H1 (cell line): ENCODE measurements around the gene PTGER3. TPM values are rescaled to one million over a fixed set of nuclear protein-coding genes. Genes with fewer than 3 reads are reported as not detected.
A peak's percentile ranks its signal among the peaks of the same experiment; 100 is the strongest.

Experiments
- CTCF ChIA-PET: fragments of 300-600 bp; sonication (Branson Sonifier 250); formaldehyde crosslinking; loops from one replicate; lab custom pipeline; 2021; ENCODE audit not compliant: partially characterized antibody; lab: Charles Lee
- POLR2A ChIA-PET: fragments of 300-600 bp; sonication (Branson Sonifier 250); formaldehyde crosslinking; loops from one replicate; lab custom pipeline; 2021; ENCODE audit warnings: inconsistent platforms; ENCODE audit not compliant: partially characterized antibody; lab: Charles Lee
- DNase-seq, 2 experiments: peaks; one replicate each; pipeline versions ENCODE4 v3.0.0 to v3.0.0-alpha.2; 2010 to 2022; ENCODE audit warnings: low spot score in 2 of 2, low read depth in 1 of 2, mixed read lengths in 1 of 2
- FAIRE-seq: peaks from 2 replicates; lab custom pipeline; 2011; peaks lifted over from hg19 to GRCh38; lab: Jason Lieb, UNC
- H2AFZ ChIP-seq: 2 replicates; pipeline ENCODE4 v1.8.1; 2012; ENCODE audit warnings: low read length, inconsistent platforms
- H2AK5ac ChIP-seq: 2 replicates; pipeline ENCODE4 v1.6.1; 2013; ENCODE audit warnings: low read depth, low read length
- H2BK120ac ChIP-seq: replicated peaks from 2 replicates; pipeline ENCODE3; 2013; ENCODE audit warnings: low read depth, low read length, inconsistent platforms
- H2BK12ac ChIP-seq: 2 replicates; pipeline ENCODE4 v1.6.1; 2013; ENCODE audit warnings: low read depth, low read length
- H2BK15ac ChIP-seq: 2 replicates; pipeline ENCODE4 v1.6.1; 2013; ENCODE audit warnings: low read length
- H2BK20ac ChIP-seq: 2 replicates; pipeline ENCODE4 v1.6.1; 2013; ENCODE audit warnings: low read length
- H2BK5ac ChIP-seq: 2 replicates; pipeline ENCODE4 v1.6.1; 2013; ENCODE audit warnings: low read depth, low read length
- H3K14ac ChIP-seq: 2 replicates; pipeline ENCODE4 v1.6.1; 2013; ENCODE audit warnings: inconsistent platforms; ENCODE audit not compliant: insufficient read length
- H3K18ac ChIP-seq: 2 replicates; pipeline ENCODE4 v1.6.1; 2013; ENCODE audit warnings: low read length; ENCODE audit errors: extremely low read depth
- H3K23ac ChIP-seq: 2 replicates; pipeline ENCODE4 v1.6.1; 2013; ENCODE audit warnings: inconsistent platforms; ENCODE audit not compliant: insufficient read length
- H3K23me2 ChIP-seq: 2 replicates; pipeline ENCODE4 v1.6.1; 2013; ENCODE audit warnings: low read depth, low read length
- H3K27ac ChIP-seq: 2 replicates; pipeline ENCODE4 v1.6.1; 2011; ENCODE audit warnings: low read depth, low read length, inconsistent platforms
- H3K27me3 ChIP-seq, 4 experiments: replicated peaks in 1 of 4; 1 replicate in 1 of 4; 2 replicates in 3 of 4; pipeline versions ENCODE4 v1.6.1 to v1.8.1; 2011 to 2013; ENCODE audit warnings: low read length in 3 of 4, mild to moderate bottlenecking in 3 of 4, inconsistent platforms in 2 of 4, mixed read lengths in 2 of 4, moderate library complexity in 1 of 4; ENCODE audit not compliant: control insufficient read depth in 3 of 4, insufficient read depth in 3 of 4; ENCODE audit errors: extremely low read depth in 1 of 4
- H3K36me3 ChIP-seq, 4 experiments: 2 replicates each; pipeline versions ENCODE4 v1.6.1 to v1.8.1; 2011 to 2013; ENCODE audit warnings: mild to moderate bottlenecking in 4 of 4, low read length in 3 of 4, moderate library complexity in 2 of 4, control low read depth in 1 of 4, inconsistent platforms in 1 of 4; ENCODE audit not compliant: insufficient read depth in 4 of 4, control insufficient read depth in 2 of 4
- H3K4ac ChIP-seq: replicated peaks from 2 replicates; pipeline ENCODE3; 2013; ENCODE audit warnings: low read length, low read depth, mixed read lengths, inconsistent platforms; ENCODE audit not compliant: insufficient read length
- H3K4me1 ChIP-seq, 4 experiments: replicated peaks in 1 of 4; 1 replicate in 1 of 4; 2 replicates in 3 of 4; pipeline versions ENCODE4 v1.6.1 to v1.8.1; 2011 to 2013; ENCODE audit warnings: low read length in 3 of 4, inconsistent platforms in 2 of 4, mixed read lengths in 1 of 4; ENCODE audit not compliant: insufficient read depth in 4 of 4, control insufficient read depth in 3 of 4
- H3K4me2 ChIP-seq, 2 experiments: 2 replicates each; pipeline versions ENCODE4 v1.6.1 to v1.8.1; 2011 to 2013; ENCODE audit warnings: low read depth in 2 of 2, low read length in 2 of 2, control low read depth in 1 of 2, inconsistent platforms in 1 of 2, mild to moderate bottlenecking in 1 of 2; ENCODE audit not compliant: insufficient read depth in 1 of 2
- H3K4me3 ChIP-seq, 4 experiments: fragments of 200-600, 300-600 bp in 1 of 4; sonication (generic), shearing (Covaris generic), sonication (Bioruptor Twin) in 1 of 4; 2 replicates each; pipeline versions ENCODE4 v1.5.1 to v1.8.1; 2011 to 2016; ENCODE audit warnings: low read length in 4 of 4, low read depth in 3 of 4, control low read depth in 2 of 4, inconsistent platforms in 2 of 4, mild to moderate bottlenecking in 2 of 4, mixed read lengths in 1 of 4, moderate library complexity in 1 of 4; ENCODE audit not compliant: insufficient read depth in 2 of 4; ENCODE audit errors: extremely low read depth in 1 of 4
- H3K56ac ChIP-seq: replicated peaks from 2 replicates; pipeline ENCODE3; 2013; ENCODE audit warnings: low read depth, mild to moderate bottlenecking, mixed read lengths, low read length, inconsistent platforms; ENCODE audit not compliant: insufficient read length
- H3K79me1 ChIP-seq: 2 replicates; pipeline ENCODE4 v1.6.1; 2013; ENCODE audit warnings: low read depth, low read length, control low read depth
- H3K79me2 ChIP-seq, 2 experiments: 2 replicates each; pipeline versions ENCODE4 v1.6.1 to v1.8.1; 2012 to 2013; ENCODE audit warnings: low read length in 2 of 2, mild to moderate bottlenecking in 2 of 2, inconsistent platforms in 1 of 2; ENCODE audit not compliant: insufficient read depth in 2 of 2, control insufficient read depth in 1 of 2
- H3K9ac ChIP-seq, 4 experiments: replicated peaks in 1 of 4; 1 replicate in 1 of 4; 2 replicates in 3 of 4; pipeline versions ENCODE4 v1.6.1 to v1.8.1; 2011 to 2013; ENCODE audit warnings: low read depth in 3 of 4, low read length in 3 of 4, control low read depth in 2 of 4, mild to moderate bottlenecking in 2 of 4, moderate library complexity in 2 of 4, inconsistent platforms in 1 of 4; ENCODE audit errors: extremely low read depth in 1 of 4
- H3K9me3 ChIP-seq, 2 experiments: 2 replicates each; pipeline versions ENCODE4 v1.6.1 to v1.8.1; 2012 to 2013; ENCODE audit warnings: mild to moderate bottlenecking in 2 of 2, moderate library complexity in 2 of 2, control low read depth in 1 of 2, inconsistent platforms in 1 of 2, low read depth in 1 of 2, low read length in 1 of 2, mixed read lengths in 1 of 2; ENCODE audit not compliant: insufficient read depth in 2 of 2
- H4K20me1 ChIP-seq, 2 experiments: replicated peaks in 1 of 2; 2 replicates each; pipeline versions ENCODE3 to v1.8.1; 2011 to 2013; ENCODE audit warnings: inconsistent platforms in 2 of 2, low read length in 2 of 2, mild to moderate bottlenecking in 1 of 2; ENCODE audit not compliant: insufficient read depth in 2 of 2, control insufficient read depth in 1 of 2
- H4K5ac ChIP-seq: 2 replicates; pipeline ENCODE4 v1.6.1; 2013; ENCODE audit warnings: low read length, low read depth, mixed read lengths, inconsistent platforms; ENCODE audit not compliant: insufficient read length
- H4K8ac ChIP-seq: 2 replicates; pipeline ENCODE4 v1.8.0; 2013; ENCODE audit warnings: mild to moderate bottlenecking, moderate library complexity, low read length, inconsistent platforms; ENCODE audit not compliant: insufficient read depth; ENCODE audit errors: extremely low read depth
- H4K91ac ChIP-seq: replicated peaks from 2 replicates; pipeline ENCODE3; 2013; ENCODE audit warnings: low read length, mixed read lengths, inconsistent platforms; ENCODE audit not compliant: insufficient read length
- BCL11A ChIP-seq, 2 experiments: IDR thresholded peaks; one replicate each; pipeline ENCODE4 v1.6.1; 2011; ENCODE audit warnings: low read depth in 2 of 2, low read length in 2 of 2, mild to moderate bottlenecking in 2 of 2
- CBX5 ChIP-seq: fragments of 300-800, 300-1000 bp; sonication (generic); IDR thresholded peaks from 2 replicates; pipeline ENCODE4 v1.7.1; 2016; ENCODE audit warnings: antibody characterized with exemption, low read length, low read depth
- RFX5 ChIP-seq: IDR thresholded peaks from 2 replicates; pipeline ENCODE4 v1.6.1; 2011; ENCODE audit warnings: low read depth, low read length, improper control_type of control experiment, borderline replicate concordance
- RNF2 ChIP-seq: fragments of 200-900, 300-1000 bp; sonication (generic); IDR thresholded peaks from 2 replicates; pipeline ENCODE4 v1.7.1; 2016; ENCODE audit warnings: borderline replicate concordance, low read depth, mild to moderate bottlenecking, antibody characterized with exemption, low read length; ENCODE audit not compliant: poor library complexity, severe bottlenecking; ENCODE audit errors: missing control alignments
- SP2 ChIP-seq: IDR thresholded peaks from 2 replicates; pipeline ENCODE4 v1.6.1; 2012; ENCODE audit warnings: mild to moderate bottlenecking, low read length, inconsistent platforms
- WGBS, 2 experiments: shearing (Covaris generic) in 1 of 2; methylation state at CpG; one replicate each; pipeline versions ENCODE4 v1.1.6 to v1.1.7; 2013 to 2015; ENCODE audit warnings: low lambda C conversion rate in 2 of 2, mixed read lengths in 2 of 2, inconsistent platforms in 1 of 2, low coverage in 1 of 2, missing lambda C conversion rate in 1 of 2; ENCODE audit not compliant: insufficient replicate concordance in 2 of 2, insufficient coverage in 1 of 2, insufficient read length in 1 of 2; ENCODE audit errors: extremely low coverage in 1 of 2, missing lambda C conversion rate in 1 of 2; 5-methylcytosine and 5-hydroxymethylcytosine counted together
- polyA plus RNA-seq, 7 experiments: library from polyadenylated mRNA; depleted of rRNA in 3 of 7; stranded (reverse) in 5 of 7; unstranded in 2 of 7; fragments of >200 nt in 5 of 7; fragments of 200-250 nt in 2 of 7; gene quantifications; 1 replicate in 5 of 7; 2 replicates in 1 of 7; 4 replicates in 1 of 7; pipeline versions ENCODE4 v1.2.1 to v1.2.3, GENCODE V29; 2011 to 2013; ENCODE audit warnings: missing spikeins in 2 of 7, mixed read lengths in 2 of 7
- total RNA-seq: library from RNA; stranded (reverse); fragmentation: NEBNext Ultra II Directional; extraction: Animal tissue kit (Norgen Biotek cat#: 25700); gene quantifications from 2 replicates; pipeline ENCODE4 v1.2.1, GENCODE V29; 2021
- TF ChIP-seq, protein P1 (sequence below), 3 experiments: IDR thresholded peaks; 1 replicate in 2 of 3; 2 replicates in 1 of 3; pipeline versions ENCODE4 v1.5.1 to v1.6.1; 2011; ENCODE audit warnings: low read length in 3 of 3, mild to moderate bottlenecking in 3 of 3, inconsistent platforms in 2 of 3, low read depth in 1 of 3, moderate library complexity in 1 of 3; ENCODE audit not compliant: insufficient read depth in 1 of 3; ENCODE audit errors: control extremely low read depth in 1 of 3

Gene PTGER3
- total and polyA plus RNA-seq, 2 of the 8 experiments (the other 6 are each of a cell fraction or from before 2014, with no cell fraction given) = 0.38 to 0.82 TPM

- Histone ChIP-seq H2BK15ac (no peak overlapping the region), H2AK5ac (no peak overlapping the region), H3K23me2 (no peaks in the 10 kb centered on the region; the same call in 1 of the 2 replicates), H2BK20ac (no peak overlapping the region), H4K8ac (no peak overlapping the region), H4K5ac (no peak overlapping the region), H3K18ac (no peak overlapping the region), H2AFZ (no peak overlapping the region), H2BK12ac (no peak overlapping the region), H3K4me1 (no peaks in the 10 kb centered on the region), H3K79me2 (no peaks in the 10 kb centered on the region), H4K91ac (no peak overlapping the region), H3K9ac (no peak overlapping the region), H3K27ac (no peak overlapping the region), H3K4me2 (no peak overlapping the region), H4K20me1 (no peaks in the 10 kb centered on the region), H3K23ac (no peak overlapping the region), H3K14ac (no peak overlapping the region), H3K56ac (peak overlapping the region; percentile 17), H2BK5ac (no peak overlapping the region), H3K9me3 (no peaks in the 10 kb centered on the region), H3K79me1 (no peaks in the 10 kb centered on the region), H3K36me3 (no peaks in the 10 kb centered on the region), H3K4ac (no peak overlapping the region), H2BK120ac (no peak overlapping the region), H3K27me3 (no peaks in the 10 kb centered on the region), H3K4me3 (no peak overlapping the region)
- ChIA-PET CTCF (interaction anchor here (0.9 to 1.1 kb wide), 2 partner anchors 10 to 58 kb away, joined by 3 read pairs; no protein-coding TSS in a partner anchor), POLR2A (no interaction called here)
- FAIRE-seq = no peak
- 84% methylated on average over 4 of the region's 4 CpGs; no CpG with 5 or more reads in 1 of the 2 experiments for WGBS, 2 experiments
- DNase-seq = no peak
- TF ChIP-seq RFX5 (no peak), SP2 (no peak), BCL11A (IDR thresholded peaks at IDR 0.05; ENCODE audit: low read depth in 2 of 2, low read length in 2 of 2) (no peak), RNF2 (no peak), CBX5 (no peak)
- TF ChIP-seq, protein P1, sequence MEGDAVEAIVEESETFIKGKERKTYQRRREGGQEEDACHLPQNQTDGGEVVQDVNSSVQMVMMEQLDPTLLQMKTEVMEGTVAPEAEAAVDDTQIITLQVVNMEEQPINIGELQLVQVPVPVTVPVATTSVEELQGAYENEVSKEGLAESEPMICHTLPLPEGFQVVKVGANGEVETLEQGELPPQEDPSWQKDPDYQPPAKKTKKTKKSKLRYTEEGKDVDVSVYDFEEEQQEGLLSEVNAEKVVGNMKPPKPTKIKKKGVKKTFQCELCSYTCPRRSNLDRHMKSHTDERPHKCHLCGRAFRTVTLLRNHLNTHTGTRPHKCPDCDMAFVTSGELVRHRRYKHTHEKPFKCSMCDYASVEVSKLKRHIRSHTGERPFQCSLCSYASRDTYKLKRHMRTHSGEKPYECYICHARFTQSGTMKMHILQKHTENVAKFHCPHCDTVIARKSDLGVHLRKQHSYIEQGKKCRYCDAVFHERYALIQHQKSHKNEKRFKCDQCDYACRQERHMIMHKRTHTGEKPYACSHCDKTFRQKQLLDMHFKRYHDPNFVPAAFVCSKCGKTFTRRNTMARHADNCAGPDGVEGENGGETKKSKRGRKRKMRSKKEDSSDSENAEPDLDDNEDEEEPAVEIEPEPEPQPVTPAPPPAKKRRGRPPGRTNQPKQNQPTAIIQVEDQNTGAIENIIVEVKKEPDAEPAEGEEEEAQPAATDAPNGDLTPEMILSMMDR (IDR thresholded peaks at IDR 0.05; ENCODE audit: control extremely low read depth in 1 of 3, insufficient read depth in 1 of 3, low read depth in 1 of 3, low read length in 3 of 3) = no peak
These were observed 24.1 kb downstream of the PTGER3 start for GRCh38 chr1:71023515-71023914.
